Measurements from ENCODE around the gene TRIP13.
"Not testable (repeated sequence)": the region's sequence is repeated elsewhere in the genome, so short reads cannot be mapped to it uniquely, and the experiment has no call there.

TRIP13 gene

GRCh38 chr5:872301-872700 is 20.4 kb upstream of the TRIP13 start:
- TF ChIP-seq CTCF (IDR thresholded peaks at IDR 0.05; ENCODE audit: low read depth, low read length, missing control alignments) = no peak
- no peak overlapping the region for H3K4me3 ChIP-seq (ENCODE audit: low read depth, low read length)
- no peak for DNase-seq (ENCODE audit: low read depth)

DNA sequence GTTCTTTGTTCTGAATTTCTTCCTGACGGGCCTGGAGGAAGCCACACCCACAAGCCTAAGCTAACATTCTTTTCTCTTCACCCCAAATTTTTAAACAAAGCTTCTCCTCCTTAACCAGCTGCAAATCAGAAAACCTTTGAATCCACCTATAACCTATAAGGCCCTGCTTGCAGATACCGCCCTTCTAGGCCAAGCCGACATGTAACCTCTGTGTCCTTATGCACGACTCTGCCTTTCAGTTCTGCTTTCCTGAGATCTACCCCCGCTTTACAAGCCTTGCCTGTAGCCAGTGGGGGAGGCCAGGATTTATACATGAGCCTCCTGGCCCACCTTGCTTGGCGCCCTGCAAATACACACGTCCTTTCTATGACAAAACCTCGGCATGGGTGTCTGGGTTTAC is 19.4 kb upstream of the TRIP13 start:
- no peak for TF ChIP-seq CTCF (IDR thresholded peaks at IDR 0.05; ENCODE audit: low read depth, low read length, missing control alignments)
- DNase-seq (ENCODE audit: low read depth) = peak; percentile 25
- no peak overlapping the region for H3K4me3 ChIP-seq (ENCODE audit: low read depth, low read length)

DNA sequence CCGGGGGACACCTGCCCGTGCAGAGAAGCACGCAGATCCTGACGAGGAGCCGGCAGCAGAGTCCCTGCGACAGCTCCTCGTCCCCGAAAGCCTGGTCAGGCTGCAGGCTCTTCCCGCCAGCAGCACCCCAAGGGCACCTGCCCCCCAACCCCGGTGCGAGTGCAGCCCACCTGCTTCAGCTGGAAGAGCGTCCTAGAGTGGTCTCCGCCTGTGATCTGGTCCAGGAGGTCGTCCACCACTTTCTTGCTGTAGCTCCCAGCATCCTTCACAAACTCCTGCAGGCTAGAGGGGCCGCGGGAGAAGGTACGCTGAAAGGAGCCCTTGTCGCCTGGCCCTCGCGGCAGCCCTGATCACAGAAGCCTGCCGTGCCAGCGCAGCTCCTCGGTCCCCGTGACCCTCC is 16.8 kb upstream of the TRIP13 start:
- H3K4me3 ChIP-seq (ENCODE audit: low read depth, low read length) = no peak overlapping the region
- TF ChIP-seq CTCF (IDR thresholded peaks at IDR 0.05; ENCODE audit: low read depth, low read length, missing control alignments) = no peak
- DNase-seq (ENCODE audit: low read depth) = no peak

DNA sequence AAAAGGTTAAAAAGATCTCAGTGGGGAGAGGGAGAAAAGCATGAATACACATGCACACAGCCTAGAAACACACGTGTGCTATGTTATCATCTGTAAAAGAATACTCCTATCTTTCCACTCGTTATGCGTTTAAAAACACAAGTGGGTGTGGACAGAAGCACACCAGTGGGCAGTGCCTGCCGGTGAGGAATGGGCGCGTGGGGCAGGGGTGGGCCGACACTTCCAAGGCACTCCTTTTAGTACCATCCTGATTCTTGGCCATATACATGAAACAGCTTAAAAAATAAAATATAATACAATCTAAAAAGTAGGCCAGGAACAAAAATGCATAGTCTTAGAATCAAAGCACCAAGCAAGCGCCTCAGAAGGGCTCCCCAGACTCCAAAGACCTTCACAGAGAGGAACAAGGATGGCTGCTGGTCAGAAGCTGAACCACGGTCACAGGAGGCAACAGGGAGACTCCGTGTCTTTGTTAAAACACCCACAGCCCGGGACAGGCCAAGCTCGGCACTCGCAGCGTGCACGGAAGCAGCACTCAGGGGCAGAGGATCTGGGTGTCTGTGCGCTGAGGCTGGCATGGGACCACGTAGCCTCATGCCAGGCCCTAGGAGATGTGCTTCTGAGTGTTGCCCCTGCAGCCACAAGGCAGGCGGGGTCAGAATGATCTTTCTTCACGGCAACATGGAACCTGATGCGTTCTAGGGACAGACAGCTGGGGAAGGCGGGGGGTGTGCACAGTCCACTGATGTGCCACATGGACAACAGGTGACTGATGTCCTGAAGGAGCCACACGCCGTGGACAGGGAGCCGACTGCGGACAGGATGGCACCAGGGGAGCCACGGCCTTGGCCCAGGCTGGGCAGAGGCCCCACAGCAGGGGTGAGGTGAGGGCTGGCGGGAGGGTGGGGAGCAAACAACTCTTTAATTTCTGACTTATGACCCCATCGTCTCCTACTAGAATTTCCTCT is 16.0 kb upstream of the TRIP13 start:
- no peak for DNase-seq (ENCODE audit: low read depth)
- no peak overlapping the region for H3K4me3 ChIP-seq (ENCODE audit: low read depth, low read length)
- TF ChIP-seq CTCF (IDR thresholded peaks at IDR 0.05; ENCODE audit: low read depth, low read length, missing control alignments) = no peak

DNA sequence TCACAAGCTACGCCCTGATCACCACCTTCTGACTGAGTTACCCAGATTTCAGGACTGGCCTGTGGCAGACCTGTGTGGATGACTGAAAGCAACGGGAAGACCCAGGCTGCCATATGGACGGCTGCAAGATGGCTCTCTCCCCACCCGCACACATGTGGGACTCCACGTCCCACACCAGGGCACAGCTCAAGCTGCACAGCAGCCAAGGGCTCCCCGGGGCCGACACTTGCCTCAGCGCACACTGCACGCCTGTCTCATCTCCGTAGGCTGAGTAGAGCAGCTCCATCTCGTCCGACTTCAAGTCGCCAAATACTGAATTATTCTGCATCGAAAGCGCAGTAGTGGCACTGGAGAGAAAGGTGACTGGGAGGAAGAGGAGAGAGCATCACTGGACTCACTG is 14.6 kb upstream of the TRIP13 start:
- DNase-seq (ENCODE audit: low read depth) = no peak
- no peak overlapping the region for H3K4me3 ChIP-seq (ENCODE audit: low read depth, low read length)
- no peak for TF ChIP-seq CTCF (IDR thresholded peaks at IDR 0.05; ENCODE audit: low read depth, low read length, missing control alignments)

DNA sequence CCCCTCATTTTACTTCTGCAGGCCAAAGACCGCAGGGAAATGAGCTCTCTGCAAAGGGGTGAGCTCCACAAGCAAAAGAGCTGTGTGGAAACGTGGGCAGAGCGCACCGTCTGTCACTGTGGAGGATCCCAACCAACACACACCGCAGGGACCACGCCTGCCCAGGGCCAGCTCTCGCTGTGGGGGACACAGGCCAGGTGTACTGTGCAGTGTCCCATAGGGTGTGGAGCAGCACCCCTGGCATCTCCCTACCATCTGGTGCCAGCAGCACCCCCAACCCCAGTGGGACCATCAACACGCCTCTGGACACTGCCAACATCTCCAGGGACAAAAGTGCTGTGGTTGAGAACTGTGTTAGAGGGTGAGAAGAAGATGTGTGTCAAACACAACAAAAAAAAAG is 14.0 kb upstream of the TRIP13 start:
- not testable (repeated sequence) for DNase-seq (ENCODE audit: low read depth); H3K4me3 ChIP-seq (ENCODE audit: low read depth, low read length)

DNA sequence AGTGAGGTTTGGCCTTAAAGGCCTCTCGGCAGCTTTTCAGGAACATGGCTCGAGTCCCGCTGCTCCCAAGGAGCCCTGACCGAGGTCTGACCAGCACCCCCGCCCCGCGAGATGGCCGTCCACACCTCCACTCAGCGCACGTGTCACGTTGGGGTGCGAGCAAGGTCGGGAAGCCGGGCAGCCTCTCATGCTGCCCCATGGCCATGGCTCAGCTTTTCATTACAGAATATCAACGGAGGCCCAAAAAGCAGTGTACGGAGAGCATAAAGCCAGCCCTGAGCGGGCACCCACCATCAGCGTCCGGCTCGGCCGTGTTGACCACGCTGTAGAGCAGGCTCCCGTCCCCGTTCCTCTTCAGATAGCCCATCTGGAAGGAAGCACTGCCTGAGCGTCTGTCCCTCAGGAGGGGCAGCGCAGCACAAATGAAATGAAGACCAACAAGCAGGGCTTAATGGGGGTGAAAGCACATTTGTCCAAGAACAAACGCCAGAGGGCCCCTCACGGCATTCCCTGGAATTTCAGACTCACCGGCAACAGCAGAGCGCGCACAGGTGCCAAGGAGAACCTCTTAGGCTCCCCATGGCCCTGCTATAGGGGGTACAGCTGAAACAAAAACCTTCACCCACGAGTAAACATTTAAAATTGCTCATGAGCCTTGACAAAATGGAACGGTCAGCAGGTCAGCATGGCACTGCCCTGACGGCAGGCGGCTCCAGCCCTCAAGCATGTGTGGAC is 11.7 kb upstream of the TRIP13 start:
- H3K4me3 ChIP-seq (ENCODE audit: low read depth, low read length) = no peak overlapping the region
- no peak for TF ChIP-seq CTCF (IDR thresholded peaks at IDR 0.05; ENCODE audit: low read depth, low read length, missing control alignments)
- no peak for DNase-seq (ENCODE audit: low read depth)

Measured in GM12864 (cell line).